Measurements from ENCODE around the gene PTPRN2.

PTPRN2 gene

DNA sequence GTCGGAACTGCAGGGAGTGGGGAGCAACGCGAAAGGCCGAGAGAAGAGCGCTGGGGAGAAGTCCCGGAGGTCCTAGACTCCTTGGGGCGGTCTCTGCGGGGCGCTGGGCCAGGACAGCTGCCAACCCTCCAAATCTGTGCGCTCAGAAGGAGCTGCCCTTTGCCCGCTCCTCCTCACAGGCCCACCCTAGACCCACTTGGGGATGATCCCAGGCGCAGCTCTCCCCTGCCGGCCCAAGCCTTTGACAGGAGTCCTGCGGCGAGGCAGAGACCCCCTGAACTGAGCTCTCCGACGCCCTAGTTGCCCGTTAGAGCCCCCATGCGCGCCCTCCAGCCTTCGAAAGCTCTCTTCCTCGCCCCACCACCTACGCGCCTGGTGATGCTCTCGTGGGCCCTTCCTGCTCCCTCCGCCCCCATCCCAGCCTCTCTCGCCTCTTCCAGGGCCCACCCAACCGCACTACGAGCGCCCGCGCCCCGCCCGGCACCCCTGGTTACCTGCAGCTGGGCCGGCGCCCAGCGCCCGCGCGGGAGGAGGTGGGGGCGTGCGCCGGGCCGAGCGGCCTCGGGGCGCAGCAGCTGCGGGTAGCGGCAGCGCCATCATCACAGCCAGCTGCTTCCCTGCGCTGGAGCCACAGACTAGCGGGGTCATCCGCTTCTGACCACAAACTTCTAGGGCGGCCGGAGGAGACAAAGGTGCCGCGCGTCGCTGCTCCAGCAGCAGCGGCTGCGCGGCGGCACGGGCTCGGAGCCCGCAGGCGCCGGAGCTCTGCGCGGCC, 897.4 kb downstream of the PTPRN2 start:
- no peak for DNase-seq (ENCODE audit: low read depth)

DNA sequence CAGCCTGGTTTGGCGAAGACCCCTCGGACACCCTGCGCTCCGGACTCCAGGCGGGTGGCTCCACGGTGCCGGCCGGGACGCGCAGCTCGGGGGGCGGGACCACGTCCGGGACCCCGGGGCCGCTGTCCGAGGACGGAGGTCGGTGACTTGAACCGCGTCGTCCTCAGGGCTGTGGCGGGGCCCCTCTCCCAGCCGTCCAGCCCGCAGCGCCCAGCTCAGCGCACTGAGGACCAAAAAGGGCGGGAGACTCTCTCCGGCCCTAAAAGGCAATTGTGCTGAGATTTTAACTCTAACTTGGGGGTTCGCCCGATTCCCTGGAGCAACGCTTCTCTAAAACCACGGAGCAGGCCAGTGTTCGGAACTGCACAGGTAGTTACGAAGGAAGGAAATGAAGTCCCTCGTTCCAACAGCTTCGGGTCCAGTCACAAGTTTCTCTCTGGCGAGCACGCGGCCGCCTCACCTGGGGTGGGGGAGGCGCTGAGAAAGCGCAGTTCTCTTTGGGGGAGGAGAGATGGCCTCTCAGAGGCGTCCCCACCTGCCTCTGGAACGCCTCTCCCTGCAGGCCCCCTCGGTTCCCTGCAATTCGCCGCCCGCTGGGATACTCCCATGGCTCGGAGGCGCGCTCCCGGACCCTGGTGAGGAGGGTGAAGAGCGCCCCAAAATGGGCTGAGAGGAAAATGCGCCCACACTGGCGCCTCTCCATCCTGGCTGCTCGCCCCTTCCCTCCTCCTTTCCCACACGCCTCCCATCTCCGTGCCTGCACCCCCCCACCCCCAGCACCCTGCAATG, 898.2 kb downstream of the PTPRN2 start:
- DNase-seq (ENCODE audit: low read depth), result no peak

- DNase-seq (ENCODE audit: low read depth), result no peak
Observed at GRCh38 chr7:157688533-157689268, 898.9 kb downstream of the PTPRN2 start.

DNA sequence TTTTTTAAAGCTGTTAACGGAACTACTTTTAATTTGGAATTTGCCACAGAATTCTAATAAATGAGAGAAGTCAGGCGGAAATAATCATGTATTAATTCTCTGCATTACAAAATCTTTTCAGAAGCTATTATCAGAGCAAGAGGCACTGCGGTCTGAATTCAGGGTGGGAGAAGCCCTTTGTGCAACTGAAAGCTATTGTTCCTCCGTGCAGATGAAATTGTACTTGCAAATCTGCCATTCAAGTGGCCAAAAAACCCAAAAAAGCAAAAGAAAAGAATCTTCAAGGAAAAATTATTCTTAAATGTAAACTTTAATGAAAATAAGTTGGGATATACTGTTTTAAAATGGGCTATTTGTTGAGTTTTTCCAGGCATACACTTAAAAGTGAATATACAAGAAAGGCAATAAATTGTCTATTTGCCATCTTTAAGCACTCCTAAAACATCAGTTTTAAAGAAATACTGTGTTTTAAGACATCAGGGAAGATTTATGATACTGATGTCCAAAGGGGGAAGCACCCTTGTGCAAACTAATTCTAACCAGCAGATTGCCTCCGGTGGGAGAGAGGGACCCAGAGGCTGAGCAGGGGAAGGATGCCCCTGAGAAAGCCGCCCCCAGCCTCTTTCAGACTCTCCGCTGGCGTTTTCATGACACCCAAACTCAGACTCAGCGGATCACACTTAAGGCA, 899.6 kb downstream of the PTPRN2 start:
- DNase-seq (ENCODE audit: low read depth), result no peak

- no peak for DNase-seq (ENCODE audit: low read depth)
Observed at GRCh38 chr7:157687158-157687557, 900.5 kb downstream of the PTPRN2 start.

- DNase-seq (ENCODE audit: low read depth), result no peak
Observed at GRCh38 chr7:157686285-157686894, 901.2 kb downstream of the PTPRN2 start.

DNA sequence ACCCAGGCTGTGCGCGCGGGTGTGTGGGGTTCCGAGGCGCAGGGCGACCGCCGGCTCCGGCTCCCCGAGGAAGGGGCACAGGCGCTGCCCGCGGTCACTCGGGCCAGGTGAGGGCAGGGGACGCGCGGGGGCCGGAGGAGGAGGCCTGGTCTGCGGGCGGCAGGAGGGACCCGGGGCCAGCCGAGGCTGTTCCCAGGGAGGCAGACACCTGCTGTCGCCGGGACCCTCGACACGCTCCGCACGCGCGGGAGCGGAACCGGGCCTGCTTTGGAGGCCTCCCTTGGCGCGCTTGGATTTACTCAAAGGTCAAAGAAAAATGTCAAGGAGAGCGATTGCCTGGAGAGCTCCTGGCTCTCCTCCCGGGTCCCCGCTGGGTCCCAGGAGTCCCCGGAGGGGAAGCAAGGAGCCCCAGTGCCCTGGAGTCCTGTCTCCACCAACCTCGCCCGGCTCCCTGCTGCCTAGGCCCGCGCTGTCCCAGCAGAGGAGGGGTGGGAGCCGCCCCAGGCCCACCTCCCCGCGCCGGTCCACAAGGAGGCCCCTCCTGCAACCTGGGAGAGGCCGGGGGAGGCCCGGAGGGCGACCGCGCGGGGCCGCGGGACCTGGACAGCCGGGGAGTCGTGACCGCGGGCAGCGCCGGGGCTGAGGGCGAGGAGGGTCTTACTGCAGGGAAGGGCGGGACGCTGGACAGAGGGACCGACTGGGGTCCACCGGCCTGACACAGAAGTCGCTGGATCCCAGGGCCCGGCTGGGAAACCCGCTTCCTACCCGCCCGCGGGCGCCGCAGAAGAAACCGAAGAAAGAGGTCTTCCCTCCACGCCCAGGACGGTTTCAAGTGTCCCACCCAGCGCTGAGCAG, 902.0 kb downstream of the PTPRN2 start:
- DNase-seq (ENCODE audit: low read depth), result no peak

DNA sequence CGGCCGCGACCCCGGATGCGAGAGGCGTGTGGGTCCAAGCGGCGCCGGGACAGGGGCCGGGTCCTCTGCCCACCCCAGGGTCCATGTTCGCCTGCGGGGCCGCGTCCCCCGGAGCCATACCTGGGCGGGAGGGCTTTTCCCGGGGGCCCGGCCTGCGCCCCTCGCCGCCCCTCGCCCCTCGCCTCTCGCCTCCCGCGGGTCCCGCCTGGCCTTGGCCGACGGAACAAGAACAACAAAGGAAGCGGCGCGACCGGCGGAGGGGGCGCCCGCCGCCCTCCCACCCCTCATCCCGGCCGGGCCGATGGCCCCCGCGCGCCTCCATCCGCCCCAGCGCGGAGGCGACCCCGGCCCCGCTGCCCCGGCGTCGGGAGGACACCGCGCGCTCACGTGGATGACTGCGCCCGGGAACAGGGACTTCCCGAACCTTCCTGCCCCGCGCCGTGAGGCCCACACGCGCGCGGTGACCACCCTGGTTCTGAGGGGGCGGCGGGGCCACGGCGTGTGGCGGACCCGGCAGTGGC, 902.7 kb downstream of the PTPRN2 start:
- DNase-seq (ENCODE audit: low read depth), result no peak

GRCh38 chr7:157684157-157684908, 903.3 kb downstream of the PTPRN2 start:
- no peak for DNase-seq (ENCODE audit: low read depth)

- DNase-seq (ENCODE audit: low read depth), result no peak
Observed at GRCh38 chr7:157683747-157684156, 903.9 kb downstream of the PTPRN2 start.

- DNase-seq (ENCODE audit: low read depth), result no peak
Observed at GRCh38 chr7:157682946-157683746, 904.5 kb downstream of the PTPRN2 start.

GRCh38 chr7:157682064-157682945, 905.3 kb downstream of the PTPRN2 start:
- DNase-seq (ENCODE audit: low read depth), result no peak

DNA sequence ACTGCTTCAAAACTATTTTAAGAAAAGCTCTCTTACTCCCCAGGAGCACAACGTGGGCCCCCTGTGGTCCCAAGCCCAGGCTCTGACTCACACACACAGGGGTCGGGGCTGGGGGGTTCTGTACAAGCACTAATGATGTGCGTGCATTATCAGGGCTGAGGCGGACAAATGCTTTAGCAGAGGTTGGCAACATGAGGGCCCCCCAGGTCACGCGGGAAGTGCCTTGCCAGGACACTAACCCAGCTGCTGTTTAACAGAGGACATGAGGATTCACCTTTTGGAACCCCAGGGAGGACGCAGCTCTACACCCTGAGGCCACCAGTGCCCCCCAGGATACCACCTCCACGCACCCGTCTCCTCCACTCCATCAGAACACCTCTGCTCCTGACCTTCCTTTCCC, 908.0 kb downstream of the PTPRN2 start:
- DNase-seq (ENCODE audit: low read depth), result no peak

- no peak for DNase-seq (ENCODE audit: low read depth)
Observed at GRCh38 chr7:157678501-157678900, 909.1 kb downstream of the PTPRN2 start.

GRCh38 chr7:157676456-157677255, 911.0 kb downstream of the PTPRN2 start:
- no peak for DNase-seq (ENCODE audit: low read depth)

DNA sequence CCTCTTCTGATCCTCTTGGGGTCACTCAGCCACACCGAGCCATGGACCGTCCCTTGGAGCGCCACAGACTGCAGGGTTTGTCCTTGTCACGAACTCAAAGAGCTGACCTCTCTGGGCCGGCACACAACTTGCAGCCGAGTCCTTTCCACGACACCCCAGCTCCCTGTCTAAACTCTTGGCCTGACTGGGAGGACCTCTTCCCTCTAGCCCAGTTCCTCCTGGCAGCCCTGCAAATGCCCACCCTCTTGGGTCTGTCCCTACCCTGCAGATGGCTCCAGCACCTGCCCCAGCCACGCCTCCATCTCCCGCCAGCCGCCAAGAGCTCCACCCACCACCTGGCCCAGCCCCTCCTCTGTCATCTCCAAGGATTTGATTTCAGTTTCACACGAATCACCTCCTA, 911.6 kb downstream of the PTPRN2 start:
- no peak for DNase-seq (ENCODE audit: low read depth)

DNA sequence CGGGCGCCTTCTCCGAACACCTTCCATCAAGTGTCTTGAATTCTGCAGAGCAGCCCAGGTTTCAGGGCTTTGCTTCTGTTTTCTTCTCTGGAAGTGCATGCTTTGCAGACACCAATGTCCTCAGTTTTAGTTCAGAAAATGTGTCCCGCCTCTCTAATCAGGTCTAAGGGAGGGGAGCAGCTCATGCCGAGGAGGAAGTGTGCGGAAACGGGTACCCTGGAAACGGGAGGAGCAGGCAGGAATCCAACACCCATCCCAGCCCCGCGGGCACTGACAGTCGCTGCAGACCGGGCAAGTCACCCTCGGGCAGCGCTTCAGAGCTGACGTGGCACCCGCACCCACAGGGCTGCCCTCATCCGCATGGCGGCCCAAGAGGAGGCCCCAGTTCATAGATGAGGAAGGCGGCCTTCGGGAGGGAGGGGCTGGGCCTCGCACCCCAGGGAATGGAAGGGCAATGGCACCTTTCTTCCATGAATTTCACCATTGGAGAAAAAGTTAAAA, 912.1 kb downstream of the PTPRN2 start:
- DNase-seq (ENCODE audit: low read depth), result no peak

Measured in CMK (cell line).